NT2/D1 (cell line): ENCODE data around the gene HAPLN2.

Experiments used
- SUZ12 ChIP-seq: IDR thresholded peaks from 2 replicates; pipeline ENCODE4 v1.6.1; 2011; ENCODE audit not compliant: insufficient read length, insufficient read depth; ENCODE audit errors: extremely low read depth
- YY1 ChIP-seq: IDR thresholded peaks from 2 replicates; pipeline ENCODE4 v1.6.1; 2011; ENCODE audit not compliant: insufficient read length, insufficient read depth
- ZNF274 ChIP-seq: IDR thresholded peaks from 2 replicates; pipeline ENCODE4 v1.6.1; 2011; ENCODE audit warnings: mild to moderate bottlenecking, low read depth, low read length

DNA sequence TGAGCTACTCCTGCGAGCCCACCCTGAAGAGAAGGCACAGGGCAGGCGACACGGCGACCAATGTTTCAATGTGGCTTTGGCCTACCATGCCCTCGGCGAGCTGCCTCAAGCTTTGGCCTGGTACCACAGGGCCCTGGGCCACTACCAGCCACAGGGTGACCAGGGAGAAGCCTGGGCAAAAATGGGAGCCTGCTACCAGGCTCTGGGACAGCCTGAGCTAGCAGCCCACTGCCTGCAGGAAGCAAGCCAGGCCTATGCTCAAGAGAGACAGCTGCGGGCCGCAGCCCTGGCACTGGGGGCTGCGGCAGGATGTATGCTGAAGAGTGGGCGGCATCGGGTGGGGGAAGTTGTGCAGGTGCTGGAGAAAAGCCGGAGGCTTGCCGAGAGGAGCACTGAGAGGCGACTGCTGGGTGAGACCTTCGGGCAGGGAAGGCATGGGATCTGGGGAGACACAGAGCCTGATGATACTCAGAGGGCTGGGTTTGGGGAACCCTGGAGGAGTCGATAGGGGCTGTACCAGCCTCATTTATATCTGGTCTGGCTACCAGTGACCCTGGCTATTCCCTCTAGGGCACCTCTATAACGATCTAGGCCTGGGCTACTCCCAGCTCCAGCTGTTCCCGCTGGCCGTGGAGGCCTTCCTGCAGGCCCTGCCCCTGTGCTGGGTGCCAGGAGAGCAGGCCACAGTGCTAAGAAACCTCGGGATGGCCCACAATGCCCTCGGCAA lies 37.4 kb upstream of the HAPLN2 start:
- TF ChIP-seq ZNF274, result no peak
- TF ChIP-seq YY1, result no peak
- no peak for TF ChIP-seq SUZ12
